Gastroesophageal sphincter (tissue), 4 donors: ENCODE results near the gene DPP6. TPM values are rescaled to one million over a fixed set of nuclear protein-coding genes. Genes with fewer than 3 reads are reported as not detected.

Experiments
- ATAC-seq: fragments of 150-250 bp; one replicate; pipeline ENCODE4 v1.9.1; 2016; ENCODE audit warnings: mild to moderate bottlenecking, moderate library complexity
- H3K27ac ChIP-seq, 4 donors: fragments of 200-600 bp; sonication (generic) in 3 of 4; 1 replicate in 3 of 4; 2 replicates in 1 of 4; pipeline ENCODE4 v1.5.1; 2016 to 2019
- H3K27me3 ChIP-seq: fragments of 200-600 bp; sonication (generic); one replicate; pipeline ENCODE4 v1.5.1; 2019
- H3K36me3 ChIP-seq, 2 donors: fragments of 200-600 bp; sonication (generic); one replicate each; pipeline ENCODE4 v1.5.1; 2019; ENCODE audit warnings: control low read depth in 1 of 2
- H3K4me1 ChIP-seq, 3 donors: fragments of 200-600 bp; sonication (generic); 1 replicate in 2 of 3; 2 replicates in 1 of 3; pipeline ENCODE4 v1.5.1; 2016 to 2019; ENCODE audit warnings: control low read depth in 2 of 3
- H3K4me3 ChIP-seq, 2 donors: fragments of 200-600 bp; sonication (generic); one replicate each; pipeline ENCODE4 v1.5.1; 2019; ENCODE audit warnings: mild to moderate bottlenecking in 1 of 2, moderate library complexity in 1 of 2
- H3K9me3 ChIP-seq, 3 donors: fragments of 200-600 bp; sonication (generic); one replicate each; pipeline ENCODE4 v1.5.1; 2017 to 2019; ENCODE audit warnings: control low read depth in 2 of 3
- CTCF ChIP-seq, 4 experiments: fragments of 200-600 bp in 2 of 4; fragments of 450-650 bp in 2 of 4; sonication (generic) in 1 of 4; IDR thresholded peaks; one replicate each; pipeline ENCODE4 v1.5.1; 2017 to 2019; ENCODE audit warnings: antibody characterized with exemption in 4 of 4, mild to moderate bottlenecking in 2 of 4, moderate library complexity in 2 of 4
- EP300 ChIP-seq: sonication (generic); formaldehyde crosslinking; IDR thresholded peaks from one replicate; pipeline ENCODE4 v1.6.1; 2017; ENCODE audit warnings: antibody characterized with exemption, mild to moderate bottlenecking
- POLR2A ChIP-seq, 2 donors: fragments of 450-650 bp; IDR thresholded peaks; one replicate each; pipeline ENCODE4 v1.6.1; 2017; ENCODE audit warnings: antibody characterized with exemption in 2 of 2, mild to moderate bottlenecking in 2 of 2, moderate library complexity in 1 of 2
- POLR2AphosphoS5 ChIP-seq: sonication (generic); formaldehyde crosslinking; IDR thresholded peaks from one replicate; pipeline ENCODE4 v1.6.1; 2017; ENCODE audit warnings: antibody characterized with exemption
- WGBS, 2 donors: methylation state at CpG; one replicate each; pipeline ENCODE4 v1.1.5; 2018; ENCODE audit warnings: low coverage in 1 of 2; 5-methylcytosine and 5-hydroxymethylcytosine counted together
- total RNA-seq, 4 donors: library from RNA; depleted of rRNA; stranded (reverse); fragments of >200 nt; gene quantifications; one replicate each; pipeline ENCODE4 v1.1.0, GENCODE V29; 2016

Gene DPP6
- total RNA-seq, 4 donors from 2014 or later: 14.3 to 40.0 (median 23.1) TPM

- 56 to 85% methylated on average over 1 to 2 of the region's 2 CpGs for WGBS, 2 donors
- Histone ChIP-seq H3K9me3 (no peaks in the 10 kb centered on the region), H3K27ac (no peak overlapping the region), H3K4me3 (no peak overlapping the region), H3K4me1 (no peaks in the 10 kb centered on the region), H3K27me3 (no peaks in the 10 kb centered on the region), H3K36me3 (no peaks in the 10 kb centered on the region)
- TF ChIP-seq EP300 (no peak), POLR2A (IDR thresholded peaks at IDR 0.05) (no peak), POLR2AphosphoS5 (no peak), CTCF (IDR thresholded peaks at IDR 0.05) (no peak)
- ATAC-seq: no peak
Observed at GRCh38 chr7:154412105-154412504, 359.9 kb downstream of the DPP6 start.

GRCh38 chr7:154415709-154416399 is 363.7 kb downstream of the DPP6 start:
- Histone ChIP-seq H3K27me3 (no peaks in the 10 kb centered on the region), H3K9me3 (no peaks in the 10 kb centered on the region), H3K4me1 (no peaks in the 10 kb centered on the region), H3K4me3 (no peak overlapping the region), H3K27ac (no peak overlapping the region), H3K36me3 (no peaks in the 10 kb centered on the region)
- no peak for ATAC-seq
- 73 to 76% methylated on average over 2 to 6 of the region's 6 CpGs for WGBS, 2 donors
- TF ChIP-seq POLR2A (IDR thresholded peaks at IDR 0.05) (no peak), CTCF (IDR thresholded peaks at IDR 0.05) (no peak), EP300 (no peak), POLR2AphosphoS5 (no peak)

GRCh38 chr7:154416714-154417113 is 364.5 kb downstream of the DPP6 start:
- Histone ChIP-seq H3K27ac (no peak overlapping the region), H3K27me3 (no peaks in the 10 kb centered on the region), H3K4me3 (no peak overlapping the region), H3K36me3 (no peaks in the 10 kb centered on the region), H3K9me3 (no peaks in the 10 kb centered on the region), H3K4me1 (no peaks in the 10 kb centered on the region)
- no peak for ATAC-seq
- WGBS, 2 donors: 43 to 50% methylated on average over 4 to 6 of the region's 6 CpGs
- TF ChIP-seq CTCF (IDR thresholded peaks at IDR 0.05) (no peak), POLR2AphosphoS5 (no peak), EP300 (no peak), POLR2A (IDR thresholded peaks at IDR 0.05) (no peak)

DNA sequence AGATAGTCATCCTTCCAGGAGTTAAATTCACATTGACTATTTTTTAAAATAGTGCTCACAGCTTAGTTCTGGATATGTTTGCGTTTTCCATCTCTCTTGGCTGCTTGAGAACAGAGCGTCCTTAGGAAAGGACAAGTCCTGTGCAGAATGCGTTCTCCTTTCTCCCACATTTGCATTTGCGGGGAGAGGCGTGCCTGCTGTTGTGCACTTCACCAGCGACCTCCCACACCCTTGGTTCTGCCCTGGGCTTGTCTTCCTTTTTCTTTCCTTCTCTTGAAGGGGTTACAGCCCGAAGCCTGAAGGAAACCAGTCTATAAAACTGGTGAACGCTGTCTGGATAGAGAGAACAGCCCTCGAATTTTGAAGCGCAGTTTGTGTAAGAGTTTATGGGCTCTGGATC is 367.1 kb downstream of the DPP6 start:
- Histone ChIP-seq H3K36me3 (no peaks in the 10 kb centered on the region), H3K9me3 (no peaks in the 10 kb centered on the region), H3K27ac (no peak overlapping the region), H3K4me1 (peaks cover 0 to 10% (median 4%) of the 10 kb centered on the region in 3 donors), H3K4me3 (no peak overlapping the region), H3K27me3 (no peaks in the 10 kb centered on the region)
- 67 to 78% methylated on average over 1 to 10 of the region's 10 CpGs for WGBS, 2 donors
- no peak for TF ChIP-seq POLR2AphosphoS5
- TF ChIP-seq POLR2A (IDR thresholded peaks at IDR 0.05): no peak
- no peak for TF ChIP-seq EP300
- no peak for TF ChIP-seq CTCF (IDR thresholded peaks at IDR 0.05)
- no peak for ATAC-seq

- peak; percentile 51 for ATAC-seq
- Histone ChIP-seq H3K4me1 (peaks cover 0 to 19% (median 4%) of the 10 kb centered on the region in 3 donors), H3K9me3 (no peaks in the 10 kb centered on the region), H3K27me3 (no peaks in the 10 kb centered on the region), H3K27ac (peak overlapping the region in 2 of 4 donors; percentile 35 to 53), H3K36me3 (no peaks in the 10 kb centered on the region), H3K4me3 (no peak overlapping the region)
- TF ChIP-seq POLR2A (IDR thresholded peaks at IDR 0.05): no peak
- no peak for TF ChIP-seq EP300
- no peak for TF ChIP-seq POLR2AphosphoS5
- TF ChIP-seq CTCF (IDR thresholded peaks at IDR 0.05): no peak
- WGBS, 2 donors: 0 to 7% methylated on average over 4 of the region's 4 CpGs
Observed at GRCh38 chr7:154423231-154423630, 371.0 kb downstream of the DPP6 start.
